ENCODE measurements around the gene ALDH7A1. TPM values are rescaled to one million over a fixed set of nuclear protein-coding genes. Genes with fewer than 3 reads are reported as not detected.

Gene ALDH7A1
- total and polyA plus RNA-seq, 10 of the 15 experiments (the other 5 are each of a cell fraction or from before 2014, with no cell fraction given) = 0.18 to 1.0 (median 0.41) TPM; not detected in 1

DNA sequence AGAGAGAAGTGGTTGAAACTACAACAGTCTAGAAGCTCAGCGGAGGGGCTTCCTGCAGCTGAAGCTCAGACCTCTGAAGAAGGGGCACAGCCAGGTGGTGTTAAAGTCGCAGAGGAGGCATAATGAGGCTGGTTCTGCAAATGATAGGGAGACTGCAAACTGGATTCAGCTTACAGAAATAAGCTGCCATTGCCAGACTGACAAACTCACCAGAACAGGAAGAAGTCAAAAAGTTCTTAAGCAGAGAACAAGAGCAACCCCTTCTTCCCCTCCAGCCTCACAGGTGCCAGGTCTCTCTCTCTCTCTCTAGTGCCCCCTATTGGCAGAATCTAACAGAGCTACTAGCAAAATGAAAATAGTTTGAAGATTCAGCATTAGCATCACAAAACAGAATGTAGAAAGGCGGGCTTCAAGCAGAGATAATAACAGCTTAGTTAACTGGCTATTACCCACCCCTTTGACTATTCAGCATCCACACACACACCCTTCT, 95.1 kb downstream of the ALDH7A1 start (continued):
- TF ChIP-seq, protein P1, sequence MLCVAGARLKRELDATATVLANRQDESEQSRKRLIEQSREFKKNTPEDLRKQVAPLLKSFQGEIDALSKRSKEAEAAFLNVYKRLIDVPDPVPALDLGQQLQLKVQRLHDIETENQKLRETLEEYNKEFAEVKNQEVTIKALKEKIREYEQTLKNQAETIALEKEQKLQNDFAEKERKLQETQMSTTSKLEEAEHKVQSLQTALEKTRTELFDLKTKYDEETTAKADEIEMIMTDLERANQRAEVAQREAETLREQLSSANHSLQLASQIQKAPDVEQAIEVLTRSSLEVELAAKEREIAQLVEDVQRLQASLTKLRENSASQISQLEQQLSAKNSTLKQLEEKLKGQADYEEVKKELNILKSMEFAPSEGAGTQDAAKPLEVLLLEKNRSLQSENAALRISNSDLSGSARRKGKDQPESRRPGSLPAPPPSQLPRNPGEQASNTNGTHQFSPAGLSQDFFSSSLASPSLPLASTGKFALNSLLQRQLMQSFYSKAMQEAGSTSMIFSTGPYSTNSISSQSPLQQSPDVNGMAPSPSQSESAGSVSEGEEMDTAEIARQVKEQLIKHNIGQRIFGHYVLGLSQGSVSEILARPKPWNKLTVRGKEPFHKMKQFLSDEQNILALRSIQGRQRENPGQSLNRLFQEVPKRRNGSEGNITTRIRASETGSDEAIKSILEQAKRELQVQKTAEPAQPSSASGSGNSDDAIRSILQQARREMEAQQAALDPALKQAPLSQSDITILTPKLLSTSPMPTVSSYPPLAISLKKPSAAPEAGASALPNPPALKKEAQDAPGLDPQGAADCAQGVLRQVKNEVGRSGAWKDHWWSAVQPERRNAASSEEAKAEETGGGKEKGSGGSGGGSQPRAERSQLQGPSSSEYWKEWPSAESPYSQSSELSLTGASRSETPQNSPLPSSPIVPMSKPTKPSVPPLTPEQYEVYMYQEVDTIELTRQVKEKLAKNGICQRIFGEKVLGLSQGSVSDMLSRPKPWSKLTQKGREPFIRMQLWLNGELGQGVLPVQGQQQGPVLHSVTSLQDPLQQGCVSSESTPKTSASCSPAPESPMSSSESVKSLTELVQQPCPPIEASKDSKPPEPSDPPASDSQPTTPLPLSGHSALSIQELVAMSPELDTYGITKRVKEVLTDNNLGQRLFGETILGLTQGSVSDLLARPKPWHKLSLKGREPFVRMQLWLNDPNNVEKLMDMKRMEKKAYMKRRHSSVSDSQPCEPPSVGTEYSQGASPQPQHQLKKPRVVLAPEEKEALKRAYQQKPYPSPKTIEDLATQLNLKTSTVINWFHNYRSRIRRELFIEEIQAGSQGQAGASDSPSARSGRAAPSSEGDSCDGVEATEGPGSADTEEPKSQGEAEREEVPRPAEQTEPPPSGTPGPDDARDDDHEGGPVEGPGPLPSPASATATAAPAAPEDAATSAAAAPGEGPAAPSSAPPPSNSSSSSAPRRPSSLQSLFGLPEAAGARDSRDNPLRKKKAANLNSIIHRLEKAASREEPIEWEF (IDR thresholded peaks at IDR 0.05; ENCODE audit: insufficient replicate concordance, low read depth, low read length) = no peak
- TF ChIP-seq, protein P2, sequence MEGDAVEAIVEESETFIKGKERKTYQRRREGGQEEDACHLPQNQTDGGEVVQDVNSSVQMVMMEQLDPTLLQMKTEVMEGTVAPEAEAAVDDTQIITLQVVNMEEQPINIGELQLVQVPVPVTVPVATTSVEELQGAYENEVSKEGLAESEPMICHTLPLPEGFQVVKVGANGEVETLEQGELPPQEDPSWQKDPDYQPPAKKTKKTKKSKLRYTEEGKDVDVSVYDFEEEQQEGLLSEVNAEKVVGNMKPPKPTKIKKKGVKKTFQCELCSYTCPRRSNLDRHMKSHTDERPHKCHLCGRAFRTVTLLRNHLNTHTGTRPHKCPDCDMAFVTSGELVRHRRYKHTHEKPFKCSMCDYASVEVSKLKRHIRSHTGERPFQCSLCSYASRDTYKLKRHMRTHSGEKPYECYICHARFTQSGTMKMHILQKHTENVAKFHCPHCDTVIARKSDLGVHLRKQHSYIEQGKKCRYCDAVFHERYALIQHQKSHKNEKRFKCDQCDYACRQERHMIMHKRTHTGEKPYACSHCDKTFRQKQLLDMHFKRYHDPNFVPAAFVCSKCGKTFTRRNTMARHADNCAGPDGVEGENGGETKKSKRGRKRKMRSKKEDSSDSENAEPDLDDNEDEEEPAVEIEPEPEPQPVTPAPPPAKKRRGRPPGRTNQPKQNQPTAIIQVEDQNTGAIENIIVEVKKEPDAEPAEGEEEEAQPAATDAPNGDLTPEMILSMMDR (IDR thresholded peaks at IDR 0.05 in 2 of 3, conservative IDR thresholded peaks at IDR 0.05 in 1 of 3; ENCODE audit: control insufficient read depth in 2 of 3, extremely low read depth in 1 of 3, insufficient read depth in 1 of 3, low read depth in 3 of 3, low read length in 3 of 3) = peak; percentile 54 to 69 (median 69)
- peak; percentile 62 for TF ChIP-seq SMC3 (IDR thresholded peaks at IDR 0.05; ENCODE audit: borderline replicate concordance, low read length)
